HG03575 (cell line): ENCODE data around the gene PDE9A.
"Not testable (repeated sequence)": the region's sequence is repeated elsewhere in the genome, so short reads cannot be mapped to it uniquely, and the experiment has no call there.

Experiments
- ATAC-seq: cut with Tn5 transposase; IDR thresholded peaks from one replicate; pipeline ENCODE4 v1.9.1; 2021; ENCODE audit not compliant: unreplicated experiment, insufficient number of reproducible peaks, low FRiP score; ENCODE audit errors: extremely low read depth

Gene PDE9A

DNA sequence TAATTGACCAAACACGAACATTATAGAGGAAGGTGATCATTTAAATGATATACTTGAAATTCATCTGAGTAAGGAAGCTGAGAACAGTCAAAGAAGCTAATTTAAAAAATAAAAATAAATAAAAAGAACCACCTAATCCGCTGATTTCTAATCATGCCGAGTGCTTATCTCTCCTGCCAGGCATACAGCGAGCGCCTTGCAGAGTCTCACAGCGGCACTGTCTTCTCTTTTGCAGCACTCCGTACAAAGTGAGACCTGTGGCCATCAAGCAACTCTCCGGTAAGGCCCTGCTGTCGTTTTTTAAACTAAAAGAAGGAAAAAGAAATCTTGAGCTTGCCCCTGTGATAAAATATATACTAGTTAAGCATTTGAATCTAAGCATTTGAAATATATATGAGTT, 45.3 kb downstream of the PDE9A start:
- ATAC-seq = no peak

- ATAC-seq = no peak
Observed at GRCh38 chr21:42699196-42699595, 45.8 kb downstream of the PDE9A start.

DNA sequence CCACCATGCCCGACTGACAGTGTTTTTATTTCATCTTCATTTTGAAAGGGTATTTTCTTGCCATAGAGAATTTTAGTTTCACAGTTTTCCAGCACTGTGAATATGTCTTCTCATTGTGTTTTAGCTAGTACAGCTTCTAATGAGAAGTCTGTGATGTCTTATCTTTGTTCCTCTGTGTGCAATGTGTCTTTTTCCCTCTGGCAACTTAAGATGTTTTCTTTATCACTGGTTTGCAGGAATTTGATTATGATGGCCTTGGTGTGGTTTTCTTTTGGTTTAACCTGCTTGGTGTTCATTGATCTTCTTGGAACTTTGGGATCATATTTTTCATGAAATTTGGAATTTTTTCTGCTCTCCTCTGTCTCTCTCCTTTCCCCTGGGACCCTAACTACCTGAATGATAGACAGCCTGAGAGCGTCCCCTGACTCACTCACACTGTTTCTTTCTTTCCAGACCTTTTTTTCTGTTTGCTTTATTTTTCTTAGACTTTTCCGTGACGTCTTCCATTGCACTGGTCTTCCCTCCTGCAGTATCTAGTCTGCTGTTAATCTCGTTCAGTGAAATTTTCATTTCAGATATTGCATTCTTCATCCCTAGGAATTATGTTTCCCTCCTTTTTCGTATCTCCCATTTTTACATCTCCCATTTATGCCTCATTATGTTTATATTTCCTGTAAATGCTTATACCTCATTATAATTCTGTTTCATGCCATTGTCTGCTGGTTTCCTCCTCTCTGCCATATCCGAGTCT, 48.5 kb downstream of the PDE9A start:
- ATAC-seq = no peak

DNA sequence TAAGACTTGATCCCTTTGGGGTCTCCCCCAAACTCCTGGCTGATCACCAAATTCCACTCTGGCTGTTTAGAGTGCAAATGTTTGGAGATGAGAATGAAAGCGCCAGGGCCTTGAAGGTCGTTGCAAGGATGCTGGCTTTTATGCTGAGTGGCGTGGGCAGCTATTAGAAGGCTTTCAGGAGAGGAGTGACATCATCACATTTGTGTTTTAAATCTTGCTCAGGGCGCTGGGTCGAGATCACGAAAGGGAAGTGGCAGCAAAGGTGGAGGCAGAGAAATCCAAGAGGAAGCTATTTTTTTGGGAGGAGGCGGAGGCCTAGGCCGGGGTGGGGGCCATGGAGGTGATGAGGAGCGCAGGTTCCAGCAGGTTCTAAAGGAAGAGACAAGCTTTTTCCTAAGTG, 49.3 kb downstream of the PDE9A start:
- ATAC-seq = no peak

DNA sequence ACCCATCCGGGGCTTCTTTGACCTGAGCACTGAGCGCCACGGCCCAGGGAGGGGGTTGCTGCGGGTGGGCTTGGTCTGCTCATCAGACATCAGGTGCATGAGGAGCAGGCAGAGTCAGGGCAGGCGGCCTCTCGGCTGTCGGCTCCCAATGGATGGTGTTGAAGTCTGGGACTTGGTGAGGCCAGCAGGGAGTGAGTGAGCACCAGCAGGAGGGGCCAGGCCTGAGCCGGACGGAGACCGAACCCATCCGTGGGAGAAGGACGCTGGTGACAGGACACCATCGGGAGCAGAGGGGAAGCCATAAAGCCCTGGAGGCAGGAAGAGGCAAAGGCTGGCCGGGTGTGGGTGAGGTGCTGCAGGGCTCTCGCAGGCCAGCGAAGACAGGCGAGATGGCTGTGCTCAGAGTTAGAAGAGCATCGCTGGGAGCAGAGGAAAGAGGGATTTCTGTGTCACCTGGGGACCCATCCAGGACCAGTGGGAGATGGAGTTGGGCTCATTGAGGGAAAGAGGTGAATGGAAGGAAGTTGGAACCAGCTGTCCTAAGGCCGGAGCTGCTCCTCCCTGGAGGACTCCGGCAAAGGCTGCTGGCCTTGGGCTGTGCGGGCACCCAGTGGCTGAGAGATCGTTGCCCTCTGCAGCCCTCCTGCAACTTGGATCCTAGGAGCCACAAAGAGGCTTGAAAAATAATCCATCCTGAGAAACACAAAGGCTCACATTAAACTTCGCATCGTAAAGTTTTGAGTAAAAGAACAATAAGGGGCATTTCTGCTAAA, 49.9 kb downstream of the PDE9A start:
- no peak for ATAC-seq

DNA sequence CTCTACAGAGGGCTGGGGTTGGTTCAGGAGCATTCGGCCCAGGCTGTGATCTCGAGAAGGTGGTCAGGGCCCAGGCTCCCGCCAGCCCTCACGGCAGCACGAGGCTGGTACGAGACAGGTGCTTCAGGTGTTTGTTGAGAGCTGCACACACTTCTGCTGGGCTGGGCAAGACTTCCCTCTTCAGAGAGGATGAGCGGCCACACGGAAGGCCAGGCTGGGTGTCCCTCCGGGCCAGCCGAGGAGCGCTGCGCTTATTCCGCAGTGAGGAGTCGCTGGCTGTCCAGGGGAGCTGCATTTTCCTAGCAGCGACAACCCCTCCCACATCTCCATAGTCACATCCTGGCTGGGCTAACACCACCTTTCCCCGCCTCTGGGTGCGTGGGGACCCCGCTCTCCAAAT, 50.5 kb downstream of the PDE9A start:
- no peak for ATAC-seq

DNA sequence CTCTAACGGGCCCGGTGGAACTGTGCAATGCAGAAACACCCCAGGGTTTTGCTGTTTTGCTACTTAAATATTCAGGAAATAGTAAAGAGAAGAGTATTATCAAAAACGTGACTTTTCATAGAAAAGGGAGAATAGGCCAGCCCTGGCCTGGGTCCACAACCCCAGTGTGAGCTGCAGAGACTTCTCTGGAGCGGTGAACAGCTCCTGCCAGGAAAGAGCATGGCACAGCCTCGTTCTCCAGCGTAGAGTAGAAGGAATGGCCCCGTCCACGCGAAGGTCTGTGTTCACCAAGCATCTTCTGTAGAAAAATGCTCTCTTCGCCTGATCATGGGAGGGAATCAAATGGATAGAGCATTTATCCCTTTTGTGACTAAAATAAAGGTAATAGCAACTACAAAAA, 51.4 kb downstream of the PDE9A start:
- ATAC-seq = no peak

- no peak for ATAC-seq
Observed at GRCh38 chr21:42705346-42705745, 51.9 kb downstream of the PDE9A start.

GRCh38 chr21:42705746-42706374, 52.4 kb downstream of the PDE9A start:
- ATAC-seq = no peak

- ATAC-seq = no peak
Observed at GRCh38 chr21:42706765-42707164, 53.3 kb downstream of the PDE9A start.

- ATAC-seq = no peak
Observed at GRCh38 chr21:42707207-42707830, 53.9 kb downstream of the PDE9A start.

DNA sequence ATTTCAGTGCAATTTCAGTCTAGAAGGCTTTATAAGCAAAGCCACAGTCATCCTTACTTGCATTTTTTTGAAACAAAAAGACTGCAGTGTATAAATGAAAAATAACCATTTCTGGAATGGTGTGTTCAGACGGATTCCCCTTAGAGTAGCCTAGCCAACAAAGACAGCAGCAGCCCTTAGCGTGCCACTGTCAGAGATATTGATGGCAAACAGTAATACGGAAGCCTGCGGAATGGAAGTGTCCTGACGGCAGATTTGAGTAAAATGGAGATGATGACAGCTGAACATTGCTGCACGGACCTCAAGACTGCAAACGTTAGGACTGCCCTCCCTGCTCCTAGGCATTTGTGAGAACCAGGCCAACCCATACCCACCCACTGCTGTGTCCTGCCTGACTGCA, 54.7 kb downstream of the PDE9A start:
- no peak for ATAC-seq

DNA sequence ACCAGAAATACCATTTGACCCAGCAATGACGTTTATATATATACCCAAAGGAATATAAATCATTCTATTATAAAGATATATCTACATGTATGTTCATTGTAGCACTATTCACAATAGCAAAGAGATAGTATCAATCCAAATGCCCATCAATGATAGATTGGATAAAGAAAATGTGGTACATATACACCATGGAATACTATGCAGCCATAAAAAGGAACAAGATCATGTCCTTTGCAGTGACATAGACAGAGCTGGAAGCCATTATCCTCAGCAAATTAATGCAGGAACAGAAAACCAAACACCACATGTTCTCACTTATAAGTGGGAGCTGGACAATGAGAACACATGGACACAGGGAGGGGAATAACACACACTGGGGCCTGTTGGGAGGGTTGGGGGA, 55.5 kb downstream of the PDE9A start:
- not testable (repeated sequence) for ATAC-seq

GRCh38 chr21:42711667-42712066, 58.2 kb downstream of the PDE9A start:
- ATAC-seq = no peak

- not testable (repeated sequence) for ATAC-seq
Observed at GRCh38 chr21:42715427-42715826, 62.0 kb downstream of the PDE9A start.

DNA sequence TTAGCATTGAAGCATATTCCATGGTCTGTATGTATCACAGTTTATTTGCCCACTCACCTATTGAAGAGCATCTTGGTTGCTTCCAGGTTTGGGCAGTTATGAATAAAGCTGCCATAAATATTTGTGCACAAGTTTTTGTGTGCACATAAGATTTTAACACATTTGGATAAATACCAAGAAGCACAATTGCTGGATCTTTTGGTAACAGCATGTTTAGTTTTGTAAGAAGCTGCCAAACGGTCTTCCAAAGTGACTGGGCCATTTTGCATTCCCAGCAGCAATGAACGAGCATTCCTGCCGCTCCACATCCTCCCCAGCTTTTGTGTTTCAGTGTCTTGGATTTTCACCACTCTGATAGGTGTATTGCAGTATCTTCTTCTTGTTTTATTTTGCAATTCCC, 62.7 kb downstream of the PDE9A start:
- no peak for ATAC-seq

- not testable (repeated sequence) for ATAC-seq
Observed at GRCh38 chr21:42720484-42720883, 67.1 kb downstream of the PDE9A start.

GRCh38 chr21:42721341-42721824, 68.0 kb downstream of the PDE9A start:
- ATAC-seq = no peak

DNA sequence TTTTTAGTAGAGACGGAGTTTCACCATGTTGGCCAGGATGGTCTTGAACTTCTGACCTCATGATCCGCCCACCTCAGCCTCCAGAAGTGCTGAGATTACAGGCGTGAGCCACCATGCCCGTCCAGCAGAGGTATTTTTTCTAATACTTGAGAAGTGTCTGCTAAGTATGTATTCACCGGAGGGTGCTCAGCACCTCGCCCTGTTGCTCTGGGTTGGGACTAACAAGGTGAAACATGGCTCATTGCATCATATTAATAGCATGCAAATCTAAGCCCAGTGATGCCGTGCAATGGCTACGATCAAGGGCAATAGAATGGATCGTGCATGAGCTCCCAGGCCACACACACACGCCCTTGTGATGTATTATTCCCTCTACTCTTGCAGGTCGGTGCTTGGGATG, 68.7 kb downstream of the PDE9A start:
- ATAC-seq = no peak
